Smooth muscle cell (in vitro differentiated cells): Measurements from ENCODE around the gene GTF2A2. TPM values are rescaled to one million over a fixed set of nuclear protein-coding genes. Genes with fewer than 3 reads are reported as not detected.
A peak's percentile ranks its signal among the peaks of the same experiment; 100 is the strongest.

Experiments used
- DNase-seq: peaks from one replicate; lab custom pipeline; 2025; ENCODE audit not compliant: unreplicated experiment; lab: John Stamatoyannopoulos, UW
- H2AFZ ChIP-seq: fragments of 200-600 bp; sonication (generic); 2 replicates; pipeline ENCODE4 v1.6.0; 2016; ENCODE audit warnings: antibody characterized with exemption, low read depth, mild to moderate bottlenecking
- H3F3A ChIP-seq: fragments of 200-600 bp; sonication (generic); 2 replicates; pipeline ENCODE4 v1.6.0; 2017; ENCODE audit warnings: antibody characterized with exemption, low read depth
- H3K27ac ChIP-seq: fragments of 200-600 bp; sonication (generic); 2 replicates; pipeline ENCODE4 v1.5.1; 2016; ENCODE audit warnings: low read depth, mild to moderate bottlenecking
- H3K27me3 ChIP-seq: fragments of 200-600 bp; sonication (generic); 2 replicates; pipeline ENCODE4 v1.6.1; 2016; ENCODE audit warnings: low read depth, mild to moderate bottlenecking
- H3K36me3 ChIP-seq: fragments of 200-600 bp; sonication (generic); 2 replicates; pipeline ENCODE4 v1.5.1; 2016; ENCODE audit warnings: low read depth
- H3K4me1 ChIP-seq: fragments of 200-600 bp; sonication (generic); 2 replicates; pipeline ENCODE4 v1.5.1; 2016; ENCODE audit warnings: low read depth
- H3K4me2 ChIP-seq: fragments of 200-600 bp; sonication (generic); 2 replicates; pipeline ENCODE4 v1.6.0; 2016; ENCODE audit warnings: mild to moderate bottlenecking
- H3K4me3 ChIP-seq: fragments of 200-600 bp; sonication (generic); 2 replicates; pipeline ENCODE4 v1.5.1; 2016; ENCODE audit warnings: mild to moderate bottlenecking
- H3K79me2 ChIP-seq: fragments of 200-600 bp; sonication (generic); 2 replicates; pipeline ENCODE4 v1.6.0; 2016; ENCODE audit warnings: low read depth, mild to moderate bottlenecking
- H3K9ac ChIP-seq: fragments of 200-600 bp; sonication (generic); 2 replicates; pipeline ENCODE4 v1.6.0; 2016; ENCODE audit warnings: low read depth
- H3K9me3 ChIP-seq: fragments of 200-600 bp; sonication (generic); replicated peaks from 2 replicates; pipeline ENCODE4 v1.5.1; 2016; ENCODE audit warnings: low read depth
- H4K20me1 ChIP-seq: fragments of 200-600 bp; sonication (generic); 2 replicates; pipeline ENCODE4 v1.6.0; 2016; ENCODE audit warnings: low read depth
- WGBS: methylation state at CpG from one replicate; pipeline ENCODE4 v1.1.7; 2016; ENCODE audit warnings: low lambda C conversion rate; 5-methylcytosine and 5-hydroxymethylcytosine counted together
- polyA plus RNA-seq: library from polyadenylated mRNA; unstranded; fragments of >200 nt; fragmentation: Nextera tagmentation; extraction: Ambion mirVana; gene quantifications from 2 replicates; pipeline ENCODE4 v1.2.1, GENCODE V29; 2016
- total RNA-seq: library from RNA; depleted of rRNA; stranded (reverse); fragments of >200 nt; gene quantifications from 2 replicates; pipeline ENCODE4 v1.2.3, GENCODE V29; 2014
- TF ChIP-seq, protein P1 (sequence below): fragments of 200-600 bp; sonication (generic); IDR thresholded peaks from 2 replicates; pipeline ENCODE4 v1.5.1; 2017; ENCODE audit warnings: borderline replicate concordance, mild to moderate bottlenecking, antibody characterized with exemption; ENCODE audit not compliant: insufficient read depth, poor library complexity, severe bottlenecking

The GTF2A2 gene
- total and polyA plus RNA-seq, 2 experiments from 2014 or later = 102 to 261 TPM

DNA sequence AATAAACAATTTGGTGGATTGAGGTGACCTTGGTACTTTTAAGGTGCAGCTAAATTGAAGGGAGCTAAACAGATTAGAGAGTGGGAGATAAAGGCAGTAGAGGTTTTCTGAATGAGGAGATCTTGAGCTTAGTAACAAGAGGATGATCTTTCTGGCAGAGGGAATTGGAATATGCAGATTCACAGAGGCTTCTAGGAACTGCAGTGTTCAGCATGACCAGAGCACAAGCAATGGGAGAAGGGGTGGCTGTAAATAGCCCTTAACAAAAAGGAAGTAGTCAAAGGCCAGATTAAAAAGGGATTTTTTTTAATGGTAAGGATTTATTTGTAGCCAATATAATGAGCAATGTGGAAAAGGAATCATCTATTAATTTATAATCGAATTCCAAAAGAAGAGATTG lies 37.5 kb upstream of the GTF2A2 start:
- Histone ChIP-seq H3K9me3 (no peaks in the 10 kb centered on the region), H3K9ac (no peak overlapping the region), H3K4me1 (peaks cover 11% of the 10 kb centered on the region), H3K36me3 (no peaks in the 10 kb centered on the region), H3K4me3 (no peak overlapping the region), H4K20me1 (no peaks in the 10 kb centered on the region), H2AFZ (no peak overlapping the region), H3K27me3 (no peaks in the 10 kb centered on the region), H3K79me2 (no peaks in the 10 kb centered on the region), H3K27ac (no peak overlapping the region), H3F3A (peaks cover 12% of the 10 kb centered on the region), H3K4me2 (no peak overlapping the region)
- 91% methylated on average over 1 of the region's 1 CpG for WGBS
- TF ChIP-seq, protein P1, sequence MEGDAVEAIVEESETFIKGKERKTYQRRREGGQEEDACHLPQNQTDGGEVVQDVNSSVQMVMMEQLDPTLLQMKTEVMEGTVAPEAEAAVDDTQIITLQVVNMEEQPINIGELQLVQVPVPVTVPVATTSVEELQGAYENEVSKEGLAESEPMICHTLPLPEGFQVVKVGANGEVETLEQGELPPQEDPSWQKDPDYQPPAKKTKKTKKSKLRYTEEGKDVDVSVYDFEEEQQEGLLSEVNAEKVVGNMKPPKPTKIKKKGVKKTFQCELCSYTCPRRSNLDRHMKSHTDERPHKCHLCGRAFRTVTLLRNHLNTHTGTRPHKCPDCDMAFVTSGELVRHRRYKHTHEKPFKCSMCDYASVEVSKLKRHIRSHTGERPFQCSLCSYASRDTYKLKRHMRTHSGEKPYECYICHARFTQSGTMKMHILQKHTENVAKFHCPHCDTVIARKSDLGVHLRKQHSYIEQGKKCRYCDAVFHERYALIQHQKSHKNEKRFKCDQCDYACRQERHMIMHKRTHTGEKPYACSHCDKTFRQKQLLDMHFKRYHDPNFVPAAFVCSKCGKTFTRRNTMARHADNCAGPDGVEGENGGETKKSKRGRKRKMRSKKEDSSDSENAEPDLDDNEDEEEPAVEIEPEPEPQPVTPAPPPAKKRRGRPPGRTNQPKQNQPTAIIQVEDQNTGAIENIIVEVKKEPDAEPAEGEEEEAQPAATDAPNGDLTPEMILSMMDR = no peak
- no peak for DNase-seq

DNA sequence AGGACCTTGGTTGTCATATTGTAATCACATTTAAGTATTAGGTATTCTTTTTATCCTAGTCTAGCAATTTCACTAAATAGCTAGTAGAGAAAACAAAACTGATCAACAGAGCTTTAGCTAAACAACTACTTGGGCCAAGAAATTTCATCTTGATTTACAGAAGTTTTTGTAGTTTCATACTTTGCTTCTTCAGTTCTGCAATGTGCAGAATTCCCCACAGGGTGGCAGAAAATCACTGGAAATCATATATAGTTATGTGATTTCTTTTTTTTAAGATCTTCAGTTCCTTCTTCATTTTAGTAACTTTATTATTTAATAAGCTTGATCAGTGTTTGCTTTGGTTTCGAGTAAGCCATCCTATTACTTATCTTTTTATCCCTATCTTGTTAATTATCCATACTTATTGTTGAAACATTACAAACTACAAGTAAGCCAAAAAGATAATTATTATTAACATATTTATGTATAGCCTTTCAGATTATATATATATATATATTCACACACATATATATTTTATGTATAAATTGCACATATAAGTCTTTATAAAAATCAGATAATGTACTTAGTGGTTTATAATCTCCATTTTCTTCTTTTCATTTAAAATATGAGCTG lies 34.0 kb upstream of the GTF2A2 start:
- TF ChIP-seq, protein P1 = peak; percentile 57
- peaks cover 15% of the 10 kb centered on the region for H3F3A ChIP-seq
- H3K79me2 ChIP-seq = peaks cover 24% of the 10 kb centered on the region
- WGBS = 62% methylated on average over 1 of the region's 1 CpG
- peaks cover 13% of the 10 kb centered on the region for H3K4me1 ChIP-seq
- H3K36me3 ChIP-seq = no peaks in the 10 kb centered on the region
- no peak overlapping the region for H3K4me3 ChIP-seq
- H3K27me3 ChIP-seq = no peaks in the 10 kb centered on the region
- H2AFZ ChIP-seq = no peak overlapping the region
- no peak overlapping the region for H3K9ac ChIP-seq
- no peak overlapping the region for H3K4me2 ChIP-seq
- H3K27ac ChIP-seq = no peak overlapping the region
- peaks cover 22% of the 10 kb centered on the region for H4K20me1 ChIP-seq
- no peaks in the 10 kb centered on the region for H3K9me3 ChIP-seq
- DNase-seq = no peak

DNA sequence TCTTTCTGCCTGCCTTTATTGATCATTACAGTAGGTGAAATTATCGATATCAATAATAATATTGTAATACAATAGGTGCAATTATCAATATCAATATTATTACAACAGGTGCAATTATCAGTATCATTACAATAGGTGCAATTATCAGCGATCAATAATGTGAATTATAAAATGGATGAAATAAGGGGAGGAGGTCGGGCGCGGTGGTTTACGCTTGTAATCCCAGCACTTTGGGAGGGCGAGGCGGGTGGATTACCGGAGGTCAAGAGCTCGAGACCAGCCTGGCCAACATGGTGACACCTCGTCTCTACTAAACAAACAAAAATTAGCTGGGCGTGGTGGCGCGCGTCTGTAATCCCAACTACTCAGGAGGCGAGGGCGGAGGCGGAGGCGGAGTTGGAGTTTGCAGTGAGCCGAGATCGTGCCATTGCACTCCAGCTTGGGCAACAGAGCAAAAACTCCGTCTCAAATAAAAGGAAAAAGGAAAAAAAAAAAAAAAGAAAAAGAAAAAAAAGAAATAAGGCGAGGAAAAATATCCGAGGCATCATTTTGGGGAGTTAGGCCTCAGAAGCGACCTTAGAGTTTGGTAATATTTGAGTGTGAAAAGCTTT lies 32.4 kb upstream of the GTF2A2 start:
- Histone ChIP-seq H3K4me2 (peak overlapping the region; percentile 91), H3K27ac (peak overlapping the region; percentile 99), H3K9me3 (no peaks in the 10 kb centered on the region), H3K79me2 (peaks cover 40% of the 10 kb centered on the region), H3K4me3 (peak overlapping the region; percentile 90), H3K27me3 (no peaks in the 10 kb centered on the region), H3F3A (peaks cover 15% of the 10 kb centered on the region), H4K20me1 (peaks cover 38% of the 10 kb centered on the region), H3K9ac (peak overlapping the region; percentile 99), H3K36me3 (no peaks in the 10 kb centered on the region), H2AFZ (peak overlapping the region; percentile 56), H3K4me1 (peaks cover 12% of the 10 kb centered on the region)
- DNase-seq = peak; percentile 19
- TF ChIP-seq, protein P1 = no peak
- WGBS = 3% methylated on average over 25 of the region's 25 CpGs
